Measurements from ENCODE around the gene AMDHD2. TPM values are rescaled to one million over a fixed set of nuclear protein-coding genes. Genes with fewer than 3 reads are reported as not detected.

The AMDHD2 gene
- total and polyA plus RNA-seq, 2 of the 13 experiments (the other 11 are each of a cell fraction or from before 2014, with no cell fraction given) = 33.5 to 39.1 TPM

DNA sequence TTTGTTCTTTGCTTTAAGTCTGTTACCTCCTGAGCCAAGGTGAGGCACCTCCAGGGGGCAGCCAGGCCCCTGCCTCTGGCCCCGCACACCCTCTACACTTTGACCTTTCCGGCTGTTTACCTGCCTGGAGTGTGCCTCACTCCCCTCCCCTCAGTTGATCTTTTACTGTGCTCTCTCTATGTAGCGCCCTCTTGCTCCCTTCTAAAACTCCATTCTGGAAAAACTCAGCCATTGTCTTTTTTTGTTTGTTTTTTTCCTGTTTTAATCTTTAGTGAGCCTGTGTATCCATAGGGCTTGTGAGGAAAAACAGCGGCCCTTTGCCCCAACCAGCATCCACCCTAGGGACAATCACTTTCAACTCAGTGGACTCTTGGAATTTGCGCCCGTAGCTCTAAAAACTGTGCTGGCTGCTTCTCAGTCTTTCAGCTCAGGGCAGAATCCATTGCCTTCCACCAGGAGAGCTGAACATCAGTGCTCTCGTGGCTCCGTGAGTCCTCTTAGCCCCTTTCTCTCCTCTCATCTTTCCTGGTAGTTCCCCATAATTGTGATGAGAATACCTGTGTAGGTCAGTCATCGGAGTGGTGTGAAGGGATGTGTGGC lies 4.3 kb downstream of the AMDHD2 start (continued):
- TF ChIP-seq SNAI1 (CRISPR knock-in tag; IDR thresholded peaks at IDR 0.05; ENCODE audit: borderline replicate concordance) = peak; percentile 13; the same call in 1 of the 2 replicates
- peak; percentile 33 for TF ChIP-seq HNRNPLL (IDR thresholded peaks at IDR 0.05; ENCODE audit: low read depth, low read length, poor library complexity, severe bottlenecking)
- TF ChIP-seq KLF6 (CRISPR knock-in tag; IDR thresholded peaks at IDR 0.05) = peak; percentile 28; the same call in 1 of the 2 replicates
- no peak for TF ChIP-seq ZNF34 (CRISPR knock-in tag; IDR thresholded peaks at IDR 0.05; ENCODE audit: borderline replicate concordance)
- TF ChIP-seq ZNF775 (CRISPR knock-in tag; IDR thresholded peaks at IDR 0.05; ENCODE audit: borderline replicate concordance) = no peak
- TF ChIP-seq, protein P1, sequence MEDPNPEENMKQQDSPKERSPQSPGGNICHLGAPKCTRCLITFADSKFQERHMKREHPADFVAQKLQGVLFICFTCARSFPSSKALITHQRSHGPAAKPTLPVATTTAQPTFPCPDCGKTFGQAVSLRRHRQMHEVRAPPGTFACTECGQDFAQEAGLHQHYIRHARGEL (CRISPR knock-in tag; IDR thresholded peaks at IDR 0.05) = no peak
- peak; percentile 65; the same call in 1 of the 2 replicates for TF ChIP-seq HNF1B (CRISPR knock-in tag; IDR thresholded peaks at IDR 0.05)
- TF ChIP-seq, protein P2, sequence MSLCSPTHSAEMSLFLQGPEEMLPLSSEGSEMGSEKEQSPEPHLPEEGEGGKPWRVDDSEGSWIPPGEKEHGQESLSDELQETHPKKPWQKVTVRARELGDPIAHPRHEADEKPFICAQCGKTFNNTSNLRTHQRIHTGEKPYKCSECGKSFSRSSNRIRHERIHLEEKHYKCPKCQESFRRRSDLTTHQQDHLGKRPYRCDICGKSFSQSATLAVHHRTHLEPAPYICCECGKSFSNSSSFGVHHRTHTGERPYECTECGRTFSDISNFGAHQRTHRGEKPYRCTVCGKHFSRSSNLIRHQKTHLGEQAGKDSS (CRISPR knock-in tag; IDR thresholded peaks at IDR 0.05; ENCODE audit: borderline replicate concordance, low read depth) = peak; percentile 57; the same call in 1 of the 2 replicates
- TF ChIP-seq FOXJ3 (CRISPR knock-in tag; IDR thresholded peaks at IDR 0.05; ENCODE audit: borderline replicate concordance) = peak; percentile 92
- no peak; the same call in 1 of the 2 replicates for TF ChIP-seq MEF2D (CRISPR knock-in tag; IDR thresholded peaks at IDR 0.05)
- TF ChIP-seq, protein P3, sequence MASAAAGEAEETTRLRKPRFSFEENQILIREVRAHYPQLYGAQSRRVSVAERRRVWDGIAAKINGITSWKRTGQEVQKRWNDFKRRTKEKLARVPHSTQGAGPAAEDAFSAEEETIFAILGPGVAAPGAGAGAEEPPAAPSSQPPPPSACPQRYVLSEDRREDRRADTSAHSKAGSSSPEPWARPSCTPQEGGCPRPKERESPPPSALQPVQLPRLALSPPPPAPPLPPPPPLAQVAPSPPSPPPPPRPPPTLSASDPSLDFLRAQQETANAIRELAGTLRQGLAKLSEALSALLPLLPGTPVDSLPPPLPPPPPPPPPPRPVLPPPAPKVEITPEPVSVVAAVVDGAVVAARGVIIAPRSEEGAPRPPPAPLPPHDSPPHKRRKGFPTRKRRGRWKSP (CRISPR knock-in tag; IDR thresholded peaks at IDR 0.05) = peak; percentile 83; the same call in 1 of the 2 replicates
- TF ChIP-seq ZNF207 (IDR thresholded peaks at IDR 0.05; ENCODE audit: borderline replicate concordance) = no peak
- TF ChIP-seq, protein P4, sequence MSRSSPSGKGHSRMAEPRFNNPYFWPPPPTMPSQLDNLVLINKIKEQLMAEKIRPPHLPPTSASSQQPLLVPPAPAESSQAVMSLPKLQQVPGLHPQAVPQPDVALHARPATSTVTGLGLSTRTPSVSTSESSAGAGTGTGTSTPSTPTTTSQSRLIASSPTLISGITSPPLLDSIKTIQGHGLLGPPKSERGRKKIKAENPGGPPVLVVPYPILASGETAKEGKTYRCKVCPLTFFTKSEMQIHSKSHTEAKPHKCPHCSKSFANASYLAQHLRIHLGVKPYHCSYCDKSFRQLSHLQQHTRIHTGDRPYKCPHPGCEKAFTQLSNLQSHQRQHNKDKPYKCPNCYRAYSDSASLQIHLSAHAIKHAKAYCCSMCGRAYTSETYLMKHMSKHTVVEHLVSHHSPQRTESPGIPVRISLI (CRISPR knock-in tag; IDR thresholded peaks at IDR 0.05; ENCODE audit: borderline replicate concordance) = peak; percentile 73; the same call in 1 of the 2 replicates
- peak; percentile 97 for TF ChIP-seq NR2F6 (IDR thresholded peaks at IDR 0.05)
- TF ChIP-seq NR2F6 (CRISPR knock-in tag; IDR thresholded peaks at IDR 0.05) = peak; percentile 98
- no peak for TF ChIP-seq SP1 (IDR thresholded peaks at IDR 0.05)
- TF ChIP-seq SP1 (CRISPR knock-in tag; IDR thresholded peaks at IDR 0.05) = peak; percentile 36; the same call in 1 of the 2 replicates
- TF ChIP-seq ZNF788 (CRISPR knock-in tag; IDR thresholded peaks at IDR 0.05; ENCODE audit: borderline replicate concordance) = peak; percentile 37; the same call in 1 of the 2 replicates
- no peak for TF ChIP-seq ZNF264 (CRISPR knock-in tag; IDR thresholded peaks at IDR 0.05)
- 0 out of 2 replicates have a peak, but pooled peaks have one; percentile 57 for TF ChIP-seq ZNF619 (CRISPR knock-in tag; IDR thresholded peaks at IDR 0.05)
- TF ChIP-seq ZFY (CRISPR knock-in tag; IDR thresholded peaks at IDR 0.05) = peak; percentile 14; the same call in 1 of the 2 replicates
- TF ChIP-seq TSC22D2 (CRISPR knock-in tag; IDR thresholded peaks at IDR 0.05; ENCODE audit: borderline replicate concordance) = no peak
- TF ChIP-seq SPEN (CRISPR knock-in tag; IDR thresholded peaks at IDR 0.05; ENCODE audit: low read depth) = 0 out of 2 replicates have a peak, but pooled peaks have one; percentile 42
- no peak for TF ChIP-seq MBNL3 (CRISPR knock-in tag; conservative IDR thresholded peaks at IDR 0.05)
- TF ChIP-seq TBX3 (IDR thresholded peaks at IDR 0.05; ENCODE audit: borderline replicate concordance) = no peak; the same call in 1 of the 2 replicates
- 0 out of 2 replicates have a peak, but pooled peaks have one; percentile 46 for TF ChIP-seq NFKBIZ (CRISPR knock-in tag; IDR thresholded peaks at IDR 0.05)
- peak; percentile 36; the same call in 1 of the 2 replicates for TF ChIP-seq SMYD3 (CRISPR knock-in tag; IDR thresholded peaks at IDR 0.05)
